ENCODE data around the gene CELA2B.
A peak's percentile ranks its signal among the peaks of the same experiment; 100 is the strongest.

CELA2B gene

DNA sequence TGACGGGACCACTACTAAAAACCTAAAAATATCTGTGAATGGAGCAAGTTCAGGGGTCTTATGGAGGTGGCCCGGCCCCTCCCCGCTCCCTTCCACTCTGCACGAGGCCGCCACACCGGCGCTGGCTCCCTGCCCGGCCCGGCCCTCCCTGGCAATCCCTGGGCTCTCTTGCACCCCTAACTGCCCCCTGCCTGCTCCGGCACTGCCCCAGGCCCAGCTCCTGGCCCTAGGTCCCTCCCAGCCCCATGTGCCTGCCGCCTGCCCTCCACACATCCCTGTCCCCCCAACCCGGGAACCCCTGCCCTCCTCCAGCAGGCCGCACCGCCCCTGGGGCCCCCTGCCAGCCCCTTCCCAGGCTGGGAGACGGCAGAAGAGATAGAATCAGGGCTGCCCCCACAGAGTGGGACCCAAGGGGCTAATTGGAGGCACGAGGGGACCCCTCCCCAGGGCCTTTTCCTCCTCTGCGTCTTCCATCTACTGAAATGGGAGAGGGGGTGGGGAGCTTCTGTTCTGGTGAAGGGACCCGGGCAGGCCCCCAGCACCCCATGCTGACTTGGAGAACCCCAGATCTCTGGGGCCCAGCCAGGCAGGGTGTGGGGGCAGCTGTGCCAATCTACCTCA is 47.0 kb upstream of the CELA2B start:
- no peak overlapping the region for H3K4me2 ChIP-seq (ENCODE audit: low read length)
- H3K4me3 ChIP-seq (ENCODE audit: low read length): no peak overlapping the region
- H4K20me1 ChIP-seq (ENCODE audit: insufficient read depth, low read length): no peaks in the 10 kb centered on the region
- H3K4me1 ChIP-seq (ENCODE audit: low read length): peaks cover 6% of the 10 kb centered on the region; the same call in 1 of the 2 replicates
- H2AFZ ChIP-seq (ENCODE audit: low read depth, low read length): no peak overlapping the region
- no peak overlapping the region for H3K27ac ChIP-seq (ENCODE audit: low read length)
- H3K36me3 ChIP-seq (replicated peaks; ENCODE audit: low read depth, low read length): no peaks in the 10 kb centered on the region
- no peak overlapping the region for H3K9ac ChIP-seq (ENCODE audit: low read length)
- no peaks in the 10 kb centered on the region for H3K9me3 ChIP-seq (ENCODE audit: insufficient read depth, low read length)
- no peaks in the 10 kb centered on the region for H3K79me2 ChIP-seq (ENCODE audit: low read length)
- H3K27me3 ChIP-seq (ENCODE audit: low read depth, low read length): no peaks in the 10 kb centered on the region
- TF ChIP-seq, protein P1, sequence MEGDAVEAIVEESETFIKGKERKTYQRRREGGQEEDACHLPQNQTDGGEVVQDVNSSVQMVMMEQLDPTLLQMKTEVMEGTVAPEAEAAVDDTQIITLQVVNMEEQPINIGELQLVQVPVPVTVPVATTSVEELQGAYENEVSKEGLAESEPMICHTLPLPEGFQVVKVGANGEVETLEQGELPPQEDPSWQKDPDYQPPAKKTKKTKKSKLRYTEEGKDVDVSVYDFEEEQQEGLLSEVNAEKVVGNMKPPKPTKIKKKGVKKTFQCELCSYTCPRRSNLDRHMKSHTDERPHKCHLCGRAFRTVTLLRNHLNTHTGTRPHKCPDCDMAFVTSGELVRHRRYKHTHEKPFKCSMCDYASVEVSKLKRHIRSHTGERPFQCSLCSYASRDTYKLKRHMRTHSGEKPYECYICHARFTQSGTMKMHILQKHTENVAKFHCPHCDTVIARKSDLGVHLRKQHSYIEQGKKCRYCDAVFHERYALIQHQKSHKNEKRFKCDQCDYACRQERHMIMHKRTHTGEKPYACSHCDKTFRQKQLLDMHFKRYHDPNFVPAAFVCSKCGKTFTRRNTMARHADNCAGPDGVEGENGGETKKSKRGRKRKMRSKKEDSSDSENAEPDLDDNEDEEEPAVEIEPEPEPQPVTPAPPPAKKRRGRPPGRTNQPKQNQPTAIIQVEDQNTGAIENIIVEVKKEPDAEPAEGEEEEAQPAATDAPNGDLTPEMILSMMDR (IDR thresholded peaks at IDR 0.05; ENCODE audit: low read depth, low read length): no peak
- no peak for TF ChIP-seq EZH2phosphoT487 (IDR thresholded peaks at IDR 0.05; ENCODE audit: low read depth)

DNA sequence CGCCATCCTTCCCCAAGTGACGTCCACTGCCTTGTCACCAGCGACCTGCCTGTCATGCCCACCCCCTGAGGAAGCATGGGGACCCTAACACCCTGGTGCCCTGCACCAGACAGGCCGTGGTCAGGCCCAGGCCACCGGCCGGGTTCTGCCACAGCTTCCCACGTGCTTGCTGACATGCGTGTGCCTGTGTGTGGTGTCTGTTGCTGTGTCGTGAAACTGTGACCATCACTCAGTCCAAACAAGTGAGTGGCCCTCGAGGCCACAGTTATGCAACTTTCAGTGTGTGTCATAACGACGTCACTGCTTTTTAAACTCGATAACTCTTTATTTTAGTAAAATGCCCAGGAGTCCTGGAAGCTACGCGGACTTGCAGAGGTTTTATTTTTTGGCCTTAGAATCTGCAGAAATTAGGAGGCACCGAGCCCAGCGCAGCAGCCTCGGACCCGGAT is 46.2 kb upstream of the CELA2B start:
- Histone ChIP-seq H3K27me3 (ENCODE audit: low read depth, low read length) (no peaks in the 10 kb centered on the region), H4K20me1 (ENCODE audit: insufficient read depth, low read length) (no peaks in the 10 kb centered on the region), H3K79me2 (ENCODE audit: low read length) (no peaks in the 10 kb centered on the region), H3K4me1 (ENCODE audit: low read length) (peaks cover 4% of the 10 kb centered on the region; the same call in 1 of the 2 replicates), H3K4me3 (ENCODE audit: low read length) (no peak overlapping the region), H3K9ac (ENCODE audit: low read length) (no peak overlapping the region), H3K36me3 (replicated peaks; ENCODE audit: low read depth, low read length) (no peaks in the 10 kb centered on the region), H3K4me2 (ENCODE audit: low read length) (no peak overlapping the region), H3K27ac (ENCODE audit: low read length) (no peak overlapping the region), H2AFZ (ENCODE audit: low read depth, low read length) (no peak overlapping the region), H3K9me3 (ENCODE audit: insufficient read depth, low read length) (no peaks in the 10 kb centered on the region)
- TF ChIP-seq, protein P1 (IDR thresholded peaks at IDR 0.05; ENCODE audit: low read depth, low read length): no peak
- no peak for TF ChIP-seq EZH2phosphoT487 (IDR thresholded peaks at IDR 0.05; ENCODE audit: low read depth)

DNA sequence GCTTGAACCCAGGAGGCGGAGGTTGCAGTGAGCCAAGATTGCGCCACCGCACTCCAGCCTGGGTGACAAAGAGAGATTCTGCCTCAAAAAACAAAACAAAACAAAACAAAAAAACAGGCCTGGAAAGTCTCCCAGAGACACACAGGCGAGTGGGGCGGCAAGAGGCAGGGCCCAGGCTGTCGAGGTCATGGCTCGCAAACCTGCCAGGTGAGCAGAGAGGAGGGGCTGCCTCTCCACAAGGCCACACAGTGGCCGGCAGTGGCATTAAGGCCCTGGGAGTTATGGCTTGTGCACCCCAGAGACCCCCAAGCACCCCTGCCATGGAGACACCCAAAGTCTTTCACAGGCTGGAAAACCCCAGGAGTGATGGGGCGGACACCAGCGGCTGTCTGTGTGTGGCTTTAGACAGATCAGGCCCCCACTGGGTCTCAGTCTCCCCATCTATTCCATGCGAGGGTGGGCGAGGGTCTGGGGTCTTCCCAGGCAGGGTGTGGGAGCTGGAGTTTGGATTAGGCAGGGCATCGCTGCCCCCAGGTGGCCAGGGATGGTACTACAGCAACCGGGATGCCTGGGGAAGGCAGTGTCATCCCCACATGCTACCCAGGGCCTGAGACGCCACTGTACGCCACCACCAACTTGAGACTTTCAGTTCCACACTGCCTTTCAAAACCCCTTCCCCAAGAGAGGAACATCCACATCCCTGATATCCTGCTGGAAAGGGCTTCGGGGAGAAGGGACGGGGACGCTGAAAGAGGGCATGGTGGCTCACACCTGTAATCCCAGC is 44.9 kb upstream of the CELA2B start:
- H3K79me2 ChIP-seq (ENCODE audit: low read length): no peaks in the 10 kb centered on the region
- no peak overlapping the region for H3K9ac ChIP-seq (ENCODE audit: low read length)
- no peak overlapping the region for H3K4me3 ChIP-seq (ENCODE audit: low read length)
- H3K36me3 ChIP-seq (replicated peaks; ENCODE audit: low read depth, low read length): no peaks in the 10 kb centered on the region
- H4K20me1 ChIP-seq (ENCODE audit: insufficient read depth, low read length): no peaks in the 10 kb centered on the region
- H2AFZ ChIP-seq (ENCODE audit: low read depth, low read length): no peak overlapping the region
- TF ChIP-seq, protein P1 (IDR thresholded peaks at IDR 0.05; ENCODE audit: low read depth, low read length): peak; percentile 84
- no peak for TF ChIP-seq EZH2phosphoT487 (IDR thresholded peaks at IDR 0.05; ENCODE audit: low read depth)
- peaks cover 4% of the 10 kb centered on the region; the same call in 1 of the 2 replicates for H3K4me1 ChIP-seq (ENCODE audit: low read length)
- H3K27me3 ChIP-seq (ENCODE audit: low read depth, low read length): no peaks in the 10 kb centered on the region
- H3K4me2 ChIP-seq (ENCODE audit: low read length): no peak overlapping the region
- H3K27ac ChIP-seq (ENCODE audit: low read length): no peak overlapping the region
- H3K9me3 ChIP-seq (ENCODE audit: insufficient read depth, low read length): no peaks in the 10 kb centered on the region

DNA sequence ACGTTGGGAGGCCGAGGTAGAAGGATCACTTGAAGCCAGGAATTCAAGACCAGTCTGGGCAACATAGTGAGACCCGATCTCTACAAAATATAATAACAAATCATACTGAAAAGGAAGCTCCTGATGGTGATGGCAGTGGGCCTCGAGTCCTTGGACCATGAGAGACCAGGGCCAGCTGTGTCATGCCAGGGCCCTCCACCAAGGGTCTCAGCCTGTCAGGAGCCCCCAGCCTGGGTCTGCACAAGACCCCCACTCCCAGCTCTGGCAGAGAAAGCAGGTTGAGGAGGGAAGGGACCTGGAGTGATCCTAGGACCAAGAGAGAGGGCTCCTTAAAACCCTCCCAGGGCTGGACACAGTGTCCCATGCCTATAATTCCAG is 44.3 kb upstream of the CELA2B start:
- Histone ChIP-seq H3K4me3 (ENCODE audit: low read length) (no peak overlapping the region), H3K79me2 (ENCODE audit: low read length) (no peaks in the 10 kb centered on the region), H3K27me3 (ENCODE audit: low read depth, low read length) (no peaks in the 10 kb centered on the region), H4K20me1 (ENCODE audit: insufficient read depth, low read length) (no peaks in the 10 kb centered on the region), H3K9me3 (ENCODE audit: insufficient read depth, low read length) (no peaks in the 10 kb centered on the region), H3K27ac (ENCODE audit: low read length) (no peak overlapping the region), H3K4me2 (ENCODE audit: low read length) (no peak overlapping the region), H3K9ac (ENCODE audit: low read length) (no peak overlapping the region), H2AFZ (ENCODE audit: low read depth, low read length) (no peak overlapping the region), H3K36me3 (replicated peaks; ENCODE audit: low read depth, low read length) (no peaks in the 10 kb centered on the region), H3K4me1 (ENCODE audit: low read length) (peaks cover 4% of the 10 kb centered on the region; the same call in 1 of the 2 replicates)
- TF ChIP-seq, protein P1 (IDR thresholded peaks at IDR 0.05; ENCODE audit: low read depth, low read length): no peak
- no peak for TF ChIP-seq EZH2phosphoT487 (IDR thresholded peaks at IDR 0.05; ENCODE audit: low read depth)
